ENCODE data around the gene CUX1.

CUX1 gene

GRCh38 chr7:101903515-101903868 is 86.1 kb downstream of the CUX1 start:
- Histone ChIP-seq H2AFZ (ENCODE audit: low read depth, low read length) (no peak overlapping the region), H3K9me3 (ENCODE audit: insufficient read depth, low read length, severe bottlenecking) (no peaks in the 10 kb centered on the region), H3K79me2 (ENCODE audit: insufficient read depth, low read length) (peaks cover 98% of the 10 kb centered on the region), H3K27me3 (ENCODE audit: insufficient read depth, low read length, poor library complexity) (no peaks in the 10 kb centered on the region), H3K4me1 (ENCODE audit: insufficient read depth, low read length) (no peaks in the 10 kb centered on the region; the same call in 1 of the 2 replicates), H3K4me3 (ENCODE audit: low read depth in 1 of 2, low read length in 2 of 2) (no peak overlapping the region), H3K4me2 (ENCODE audit: insufficient read depth, low read length) (no peak overlapping the region), H3K9ac (ENCODE audit: low read depth, low read length) (no peak overlapping the region), H4K20me1 (ENCODE audit: insufficient read depth, low read length) (peaks cover 84% of the 10 kb centered on the region), H3K27ac (ENCODE audit: low read length) (no peak overlapping the region), H3K36me3 (ENCODE audit: insufficient read depth, low read length) (peaks cover 6% of the 10 kb centered on the region)
- ATAC-seq (ENCODE audit: insufficient read depth, low read depth) (no peak), DNase-seq (no peak)
- TF ChIP-seq, protein P1, sequence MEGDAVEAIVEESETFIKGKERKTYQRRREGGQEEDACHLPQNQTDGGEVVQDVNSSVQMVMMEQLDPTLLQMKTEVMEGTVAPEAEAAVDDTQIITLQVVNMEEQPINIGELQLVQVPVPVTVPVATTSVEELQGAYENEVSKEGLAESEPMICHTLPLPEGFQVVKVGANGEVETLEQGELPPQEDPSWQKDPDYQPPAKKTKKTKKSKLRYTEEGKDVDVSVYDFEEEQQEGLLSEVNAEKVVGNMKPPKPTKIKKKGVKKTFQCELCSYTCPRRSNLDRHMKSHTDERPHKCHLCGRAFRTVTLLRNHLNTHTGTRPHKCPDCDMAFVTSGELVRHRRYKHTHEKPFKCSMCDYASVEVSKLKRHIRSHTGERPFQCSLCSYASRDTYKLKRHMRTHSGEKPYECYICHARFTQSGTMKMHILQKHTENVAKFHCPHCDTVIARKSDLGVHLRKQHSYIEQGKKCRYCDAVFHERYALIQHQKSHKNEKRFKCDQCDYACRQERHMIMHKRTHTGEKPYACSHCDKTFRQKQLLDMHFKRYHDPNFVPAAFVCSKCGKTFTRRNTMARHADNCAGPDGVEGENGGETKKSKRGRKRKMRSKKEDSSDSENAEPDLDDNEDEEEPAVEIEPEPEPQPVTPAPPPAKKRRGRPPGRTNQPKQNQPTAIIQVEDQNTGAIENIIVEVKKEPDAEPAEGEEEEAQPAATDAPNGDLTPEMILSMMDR (IDR thresholded peaks at IDR 0.05; ENCODE audit: borderline replicate concordance, extremely low read depth, low read length, poor library complexity, severe bottlenecking) = no peak
- no peak for TF ChIP-seq EZH2 (IDR thresholded peaks at IDR 0.05; ENCODE audit: borderline replicate concordance, low read depth, low read length, severe bottlenecking)

DNA sequence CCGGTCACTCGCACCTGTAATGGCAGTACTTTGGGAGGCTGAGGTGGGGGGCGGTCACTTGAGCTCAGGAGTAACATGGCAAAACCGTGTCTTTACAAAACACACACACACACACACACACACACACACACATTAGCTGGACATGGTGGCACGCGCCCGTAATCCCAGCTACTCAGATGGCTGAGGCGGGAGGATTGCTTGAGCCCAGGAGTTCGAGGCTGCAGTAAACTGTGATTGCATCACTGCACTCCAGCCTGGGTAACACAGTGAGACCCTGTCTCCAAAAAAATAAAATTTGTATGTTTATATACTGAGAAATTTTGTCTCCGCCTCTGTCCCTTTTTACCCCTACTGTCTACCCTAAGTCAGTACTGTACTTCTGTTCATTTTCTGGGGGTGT is 86.6 kb downstream of the CUX1 start:
- Histone ChIP-seq H3K4me2 (ENCODE audit: insufficient read depth, low read length) (no peak overlapping the region), H3K4me1 (ENCODE audit: insufficient read depth, low read length) (no peaks in the 10 kb centered on the region; the same call in 1 of the 2 replicates), H3K27me3 (ENCODE audit: insufficient read depth, low read length, poor library complexity) (no peaks in the 10 kb centered on the region), H3K27ac (ENCODE audit: low read length) (no peak overlapping the region), H3K9me3 (ENCODE audit: insufficient read depth, low read length, severe bottlenecking) (no peaks in the 10 kb centered on the region), H4K20me1 (ENCODE audit: insufficient read depth, low read length) (peaks cover 84% of the 10 kb centered on the region), H3K4me3 (ENCODE audit: low read depth in 1 of 2, low read length in 2 of 2) (no peak overlapping the region), H3K79me2 (ENCODE audit: insufficient read depth, low read length) (peaks cover 98% of the 10 kb centered on the region), H3K9ac (ENCODE audit: low read depth, low read length) (no peak overlapping the region), H2AFZ (ENCODE audit: low read depth, low read length) (no peak overlapping the region), H3K36me3 (ENCODE audit: insufficient read depth, low read length) (peaks cover 2% of the 10 kb centered on the region; the same call in 1 of the 2 replicates)
- TF ChIP-seq EZH2 (IDR thresholded peaks at IDR 0.05; ENCODE audit: borderline replicate concordance, low read depth, low read length, severe bottlenecking) = no peak
- TF ChIP-seq, protein P1 (IDR thresholded peaks at IDR 0.05; ENCODE audit: borderline replicate concordance, extremely low read depth, low read length, poor library complexity, severe bottlenecking) = no peak
- ATAC-seq (ENCODE audit: insufficient read depth, low read depth) (no peak), DNase-seq (no peak)

DNA sequence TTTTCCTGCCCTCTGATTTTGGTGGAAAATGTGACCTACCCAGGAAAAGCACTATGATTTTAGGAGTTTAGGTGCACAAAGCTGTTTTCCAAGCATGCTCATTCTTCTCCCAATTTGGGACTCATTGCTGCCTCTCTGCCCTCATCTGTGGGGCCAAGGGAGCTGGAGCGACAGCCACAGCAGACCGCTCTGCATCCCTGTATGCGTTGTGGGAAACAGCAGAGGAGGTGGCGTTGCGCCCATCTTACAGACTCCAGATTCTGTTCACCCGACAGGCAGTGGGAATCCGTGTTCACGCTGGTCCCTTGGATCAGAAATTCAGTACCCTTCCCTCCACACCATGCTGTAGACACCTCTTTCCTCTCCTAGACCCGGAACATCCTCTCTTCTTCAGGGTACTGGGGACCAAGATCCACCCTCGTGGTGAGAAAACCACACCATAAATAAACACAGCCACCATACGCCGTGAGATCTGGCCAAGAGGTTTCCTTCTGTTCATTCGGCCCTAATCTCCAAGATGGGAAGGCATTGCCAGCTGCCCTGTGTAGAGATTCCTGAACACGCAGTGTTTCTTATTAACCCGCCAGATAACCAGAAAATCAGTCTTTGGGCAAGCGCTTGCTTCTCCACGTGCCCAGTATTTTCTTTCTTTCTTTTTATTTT is 87.9 kb downstream of the CUX1 start:
- peaks cover 98% of the 10 kb centered on the region for H3K79me2 ChIP-seq (ENCODE audit: insufficient read depth, low read length)
- H3K36me3 ChIP-seq (ENCODE audit: insufficient read depth, low read length) = no peaks in the 10 kb centered on the region
- DNase-seq (no peak), ATAC-seq (ENCODE audit: insufficient read depth, low read depth) (no peak)
- no peak overlapping the region for H3K27ac ChIP-seq (ENCODE audit: low read length)
- no peaks in the 10 kb centered on the region; the same call in 1 of the 2 replicates for H3K4me1 ChIP-seq (ENCODE audit: insufficient read depth, low read length)
- TF ChIP-seq, protein P1 (IDR thresholded peaks at IDR 0.05; ENCODE audit: borderline replicate concordance, extremely low read depth, low read length, poor library complexity, severe bottlenecking) = no peak
- TF ChIP-seq EZH2 (IDR thresholded peaks at IDR 0.05; ENCODE audit: borderline replicate concordance, low read depth, low read length, severe bottlenecking) = no peak
- no peaks in the 10 kb centered on the region for H3K27me3 ChIP-seq (ENCODE audit: insufficient read depth, low read length, poor library complexity)
- H2AFZ ChIP-seq (ENCODE audit: low read depth, low read length) = no peak overlapping the region
- no peak overlapping the region for H3K4me3 ChIP-seq (ENCODE audit: low read depth in 1 of 2, low read length in 2 of 2)
- no peak overlapping the region for H3K9ac ChIP-seq (ENCODE audit: low read depth, low read length)
- H4K20me1 ChIP-seq (ENCODE audit: insufficient read depth, low read length) = peaks cover 81% of the 10 kb centered on the region
- no peak overlapping the region for H3K4me2 ChIP-seq (ENCODE audit: insufficient read depth, low read length)
- H3K9me3 ChIP-seq (ENCODE audit: insufficient read depth, low read length, severe bottlenecking) = no peaks in the 10 kb centered on the region
